GM18861 (cell line): ENCODE results near the gene RASL11B.

ENCODE experiments used
- ATAC-seq: cut with Tn5 transposase; IDR thresholded peaks from one replicate; pipeline ENCODE4 v1.9.1; 2021; ENCODE audit not compliant: unreplicated experiment

RASL11B gene

DNA sequence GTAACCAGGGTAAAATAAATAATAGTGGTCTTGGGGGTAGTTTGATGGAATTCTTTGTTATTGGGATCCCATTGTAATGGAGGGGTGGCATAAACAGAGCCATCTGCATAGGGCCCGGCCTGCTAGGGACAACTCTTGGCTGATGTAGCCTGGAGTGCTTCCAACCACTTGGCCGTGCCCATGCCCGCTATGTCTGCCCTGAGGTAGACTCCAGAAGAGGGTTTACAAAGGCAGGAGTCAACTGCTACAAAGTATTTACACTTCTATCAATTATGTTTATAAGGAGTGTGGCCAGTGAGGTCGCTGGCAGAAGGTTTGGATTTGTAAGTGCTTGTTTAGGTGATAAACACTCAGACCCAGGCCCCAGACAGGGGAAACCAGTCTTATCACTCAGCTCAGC is 8.1 kb downstream of the RASL11B start:
- no peak for ATAC-seq

DNA sequence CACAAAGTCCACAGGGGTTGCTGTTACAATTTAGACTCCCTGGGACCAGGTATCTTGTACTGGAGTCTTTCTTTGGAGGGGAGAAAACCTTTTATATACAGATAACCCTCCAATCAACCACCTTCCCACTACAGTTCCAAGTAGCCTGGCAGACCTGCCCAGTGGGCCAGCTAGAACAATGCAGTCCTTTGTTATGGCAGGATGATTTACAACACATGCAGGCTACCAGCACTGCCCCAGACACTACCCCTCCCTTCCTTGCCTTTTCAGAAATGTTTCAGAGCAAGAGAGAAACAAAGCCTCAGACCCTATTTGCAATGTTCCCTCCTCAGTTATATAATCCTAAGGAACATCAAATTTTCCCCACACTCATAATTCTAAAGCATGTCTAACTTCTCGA is 11.1 kb downstream of the RASL11B start:
- no peak for ATAC-seq

DNA sequence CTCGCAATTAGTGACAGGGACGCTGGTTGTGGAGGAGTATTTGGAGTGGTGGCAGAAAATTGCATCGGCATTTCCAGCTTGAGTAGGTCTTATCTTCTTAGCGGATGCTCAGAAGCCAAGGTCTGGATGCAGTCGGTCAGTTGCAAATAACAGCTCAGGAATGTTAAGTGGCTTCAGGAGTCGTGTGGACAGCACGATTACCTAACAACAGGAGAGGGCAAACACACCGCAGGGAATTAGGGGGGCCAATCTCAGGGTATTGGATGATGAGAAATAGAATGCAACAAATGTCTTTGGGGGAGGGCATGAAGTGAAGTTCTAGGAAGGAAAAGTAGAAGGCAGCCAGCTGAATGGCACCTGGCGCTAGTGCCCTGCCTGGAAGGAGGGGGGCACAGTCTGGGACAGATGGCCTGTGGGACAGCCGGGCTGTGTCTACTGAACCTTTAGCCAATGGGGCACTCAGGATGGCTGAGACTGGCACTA is 11.8 kb downstream of the RASL11B start:
- ATAC-seq: no peak

DNA sequence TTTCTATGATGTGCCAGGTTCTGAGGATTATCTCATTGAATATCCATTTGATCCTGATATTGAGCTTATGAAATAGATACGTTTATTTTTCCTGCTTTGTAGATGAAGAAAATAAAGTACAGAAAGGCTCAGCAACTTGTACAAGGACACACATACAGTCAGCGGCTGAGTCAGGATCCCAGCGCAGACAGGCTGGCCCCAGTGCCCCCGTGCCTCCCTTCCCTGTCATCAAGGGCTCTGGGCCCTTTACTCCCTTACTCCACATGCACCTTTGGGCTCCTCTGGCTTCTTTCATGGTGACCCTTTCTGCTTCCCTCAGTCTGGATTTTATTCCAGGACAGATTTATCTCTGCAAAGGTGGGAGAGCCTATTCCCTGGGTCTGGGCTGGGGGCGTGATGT is 12.8 kb downstream of the RASL11B start:
- ATAC-seq: no peak

DNA sequence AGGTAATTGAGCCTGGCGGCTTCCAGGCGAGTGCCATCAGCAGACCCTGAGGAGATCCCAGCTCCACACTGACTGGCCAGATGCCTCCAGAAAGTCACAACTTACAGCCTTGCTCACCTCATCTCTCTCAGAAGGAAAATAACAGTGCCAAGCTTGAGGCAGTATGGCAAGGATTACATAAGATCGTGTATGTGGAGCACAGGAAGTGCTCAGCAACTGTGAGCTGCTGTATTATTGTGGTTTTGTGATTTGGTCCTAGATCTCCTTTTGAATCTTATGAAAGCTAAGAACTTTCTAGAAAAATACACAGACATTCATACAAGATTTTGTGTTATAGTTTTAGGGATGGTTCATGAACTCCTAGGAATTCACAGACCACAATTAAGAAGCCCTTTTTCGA is 14.0 kb downstream of the RASL11B start:
- no peak for ATAC-seq

DNA sequence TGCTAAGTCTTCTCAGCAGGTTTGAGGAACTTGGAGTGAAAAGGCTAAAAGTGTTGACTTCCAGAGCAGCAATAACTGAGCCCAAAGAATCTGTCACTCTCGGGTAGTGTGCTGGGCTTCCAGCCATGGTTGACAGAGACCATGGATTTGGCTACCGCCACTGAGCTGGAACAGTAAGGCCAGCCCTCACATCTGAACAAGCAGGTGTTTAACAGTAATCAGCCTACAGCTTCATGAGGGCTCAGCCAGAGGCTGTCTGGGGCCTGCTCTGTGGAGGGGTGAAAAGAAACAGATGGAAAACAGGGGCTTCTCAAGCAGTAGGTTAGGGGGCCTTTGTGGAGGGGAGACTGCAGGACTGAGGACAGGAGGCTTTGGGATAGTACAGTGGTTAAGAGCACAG is 14.9 kb downstream of the RASL11B start:
- no peak for ATAC-seq

DNA sequence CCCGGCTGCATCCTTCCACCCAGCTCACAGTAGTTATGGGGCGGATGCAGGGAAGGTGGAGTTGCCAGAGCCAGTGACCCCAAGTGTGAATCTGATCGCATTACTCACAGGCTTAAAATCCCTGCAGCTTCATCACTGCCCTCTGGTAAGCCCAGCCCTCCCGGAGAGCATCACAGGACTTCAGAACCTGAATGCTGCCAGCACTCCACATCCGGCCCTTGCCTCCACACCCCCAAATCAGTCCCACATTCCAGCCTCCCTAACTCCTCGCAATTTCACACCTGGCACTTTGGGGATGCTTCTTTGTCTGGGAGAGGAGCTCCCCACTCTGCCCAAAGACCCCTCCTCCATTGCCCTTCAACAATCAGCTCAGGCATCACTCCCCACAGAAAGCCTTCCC is 15.6 kb downstream of the RASL11B start:
- no peak for ATAC-seq

DNA sequence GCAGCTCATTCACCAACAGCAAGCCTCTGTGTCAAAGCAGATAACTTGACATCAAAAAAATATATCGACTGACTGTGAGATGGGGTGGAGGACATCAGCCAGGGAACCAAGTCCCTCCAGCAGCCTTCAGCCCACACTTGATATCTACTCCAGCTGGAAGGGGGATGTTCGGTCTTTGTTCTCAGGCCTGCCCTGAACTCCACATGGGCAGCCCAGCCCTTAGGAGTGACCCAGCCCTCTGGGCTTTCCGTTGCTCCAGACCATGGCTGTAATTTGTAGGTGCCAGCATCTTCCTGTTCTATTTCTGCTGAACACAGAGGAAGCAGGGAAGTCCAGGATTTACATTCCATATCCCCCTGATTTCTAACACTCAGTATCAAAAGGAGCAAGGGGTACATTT is 17.4 kb downstream of the RASL11B start:
- no peak for ATAC-seq

DNA sequence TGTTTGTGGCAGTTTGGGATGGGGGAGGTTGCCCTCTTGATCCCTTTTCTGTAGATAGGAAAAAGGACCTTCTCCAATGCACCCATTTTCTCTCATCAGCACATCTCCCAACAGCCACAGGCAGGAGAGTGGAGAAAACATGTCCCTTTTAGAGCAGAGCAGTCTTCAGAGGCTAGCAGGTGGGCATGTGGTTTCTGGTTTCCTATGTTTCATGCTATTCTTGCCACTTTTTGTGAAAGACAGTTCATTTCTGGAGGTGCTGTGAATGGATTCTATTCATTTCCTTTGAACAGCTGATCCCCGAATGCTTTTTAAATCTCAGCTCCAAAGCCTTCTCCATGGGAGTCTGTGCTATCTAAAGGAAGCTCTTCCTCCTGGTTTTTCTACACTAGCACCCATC is 18.9 kb downstream of the RASL11B start:
- ATAC-seq: no peak

DNA sequence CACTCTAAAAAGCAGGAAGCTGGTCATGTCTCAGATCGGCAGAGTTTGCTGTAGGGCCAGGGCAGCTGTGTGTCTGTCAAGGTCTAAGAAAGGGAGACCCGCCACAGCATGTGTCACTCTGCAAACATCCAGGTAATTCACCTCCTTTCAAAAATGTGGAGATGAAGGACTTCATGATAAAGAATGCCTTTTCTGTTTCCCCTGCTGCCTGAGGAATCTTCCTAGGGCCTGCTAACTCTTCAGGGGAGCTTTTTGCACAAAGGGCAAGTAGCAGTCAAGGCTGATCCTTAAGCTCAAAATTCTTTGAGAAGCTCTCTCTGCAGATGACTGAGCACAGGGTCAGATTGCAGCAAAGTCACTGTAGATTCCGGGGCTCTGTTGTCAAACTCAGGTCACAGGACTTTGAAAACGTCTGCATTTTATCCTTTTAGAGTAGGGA is 21.1 kb downstream of the RASL11B start:
- no peak for ATAC-seq

DNA sequence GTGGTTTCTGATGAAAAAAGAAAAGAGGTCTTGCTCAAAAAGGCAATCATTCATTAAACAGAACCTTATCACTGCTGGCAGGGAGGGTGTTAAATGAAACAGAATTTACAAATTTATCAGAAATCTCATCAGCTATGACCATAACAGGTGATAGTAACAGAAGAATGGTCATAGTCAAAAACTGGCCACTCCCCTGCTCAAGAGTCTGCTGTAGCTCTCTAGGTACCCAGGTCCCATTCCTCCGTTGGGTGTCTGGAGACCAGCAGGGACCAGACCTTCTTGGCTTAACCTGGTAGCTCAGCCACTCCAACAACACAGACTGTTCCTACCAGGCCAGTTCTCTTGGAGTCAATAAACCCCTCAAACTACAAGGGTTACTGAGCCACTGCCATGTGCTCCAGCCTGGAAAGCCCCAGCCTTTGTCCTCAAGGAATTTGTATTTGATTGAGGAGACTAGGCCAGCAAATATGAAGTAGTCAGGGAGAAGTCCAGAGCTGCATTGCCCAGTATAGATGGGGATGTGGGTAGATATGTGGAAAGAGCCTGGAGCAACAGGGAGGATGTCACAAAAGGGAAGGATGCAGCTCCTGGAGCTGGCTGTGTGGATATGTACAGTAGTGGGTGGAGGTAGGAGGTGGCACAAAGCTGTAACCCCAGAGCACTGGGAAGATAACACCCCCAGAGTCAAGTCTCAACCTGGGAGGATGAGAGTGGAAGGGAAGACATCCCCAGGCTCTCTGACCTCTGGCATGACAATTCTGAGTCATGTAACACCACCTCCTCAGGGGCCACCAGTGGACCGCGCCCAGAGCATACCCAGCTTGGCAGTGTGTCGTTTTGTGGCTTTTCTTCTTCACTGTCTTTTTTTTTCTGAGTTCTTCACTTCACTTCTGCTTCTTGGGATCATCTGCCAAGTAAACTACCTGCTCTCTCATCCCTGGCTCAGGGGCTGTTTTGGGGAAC is 21.9 kb downstream of the RASL11B start:
- ATAC-seq: no peak

DNA sequence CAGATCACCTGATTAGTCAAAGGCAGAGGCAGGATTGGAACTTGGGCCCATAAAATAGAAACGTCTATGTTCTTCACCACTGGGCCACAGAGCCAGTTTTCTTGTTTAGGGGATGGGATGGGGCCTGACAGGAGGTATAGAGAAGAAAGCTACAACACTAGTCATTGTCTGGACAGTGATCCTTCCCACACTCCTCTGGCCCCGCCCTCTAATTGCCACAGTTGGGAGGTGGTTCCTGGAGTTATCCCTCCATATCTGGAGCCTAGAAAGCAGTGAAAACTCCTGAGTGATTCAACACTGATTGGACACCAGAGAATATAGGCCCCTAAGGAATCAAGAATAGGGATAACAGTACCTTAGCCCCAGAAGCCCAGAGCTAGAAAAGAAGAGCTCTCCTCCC is 22.9 kb downstream of the RASL11B start:
- no peak for ATAC-seq

DNA sequence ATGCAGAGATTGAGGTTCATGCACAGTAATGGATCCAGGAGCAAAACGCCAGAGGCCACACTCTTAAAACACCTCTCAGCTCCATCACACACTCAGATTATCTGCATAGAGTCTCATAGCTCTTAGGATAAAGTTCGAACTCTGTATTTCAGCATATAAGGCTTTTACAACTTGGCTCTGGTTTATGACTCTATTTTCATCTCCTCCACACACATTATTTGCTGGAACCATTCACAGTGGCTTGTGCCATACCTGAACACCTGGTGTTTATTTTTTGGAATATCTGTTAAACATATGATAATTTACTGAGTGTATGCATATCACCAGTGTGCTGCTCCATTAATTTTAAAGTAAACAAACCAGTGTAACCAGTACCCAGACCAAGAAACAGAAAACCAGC is 27.2 kb downstream of the RASL11B start:
- ATAC-seq: no peak

DNA sequence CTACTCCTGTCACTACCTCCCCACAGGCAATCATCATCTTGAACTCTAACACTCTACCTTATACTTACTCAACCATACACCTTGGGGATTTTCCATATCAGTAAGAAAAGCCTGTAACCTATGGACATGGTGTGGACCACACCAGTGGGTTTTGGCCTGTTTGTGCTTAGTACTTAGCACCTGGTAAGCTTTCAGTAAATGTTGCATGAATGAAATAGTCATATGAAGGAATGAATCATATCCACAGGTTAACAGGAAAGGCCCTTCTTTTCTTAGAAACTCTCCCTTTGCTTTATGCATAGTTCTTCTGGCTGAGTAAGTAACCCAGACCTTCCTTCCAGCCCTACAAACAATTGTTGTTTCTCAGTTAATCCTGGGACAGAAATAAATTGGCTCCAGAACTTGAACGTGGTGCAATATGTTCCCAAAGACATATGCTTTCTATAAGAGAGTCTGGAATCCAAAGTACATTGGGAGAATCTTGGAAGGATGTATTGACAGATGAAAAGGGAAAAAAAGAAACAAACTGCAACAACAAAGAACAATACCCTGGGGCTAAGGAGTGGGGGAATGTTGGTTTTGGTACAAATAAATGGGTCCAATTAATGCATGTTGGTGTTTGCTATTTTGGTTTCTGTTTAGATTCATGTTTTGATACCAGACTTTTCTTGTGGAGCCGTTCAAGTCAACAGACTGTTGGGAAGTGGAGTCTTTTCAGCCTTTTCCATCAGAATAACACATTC is 27.8 kb downstream of the RASL11B start:
- ATAC-seq: no peak

DNA sequence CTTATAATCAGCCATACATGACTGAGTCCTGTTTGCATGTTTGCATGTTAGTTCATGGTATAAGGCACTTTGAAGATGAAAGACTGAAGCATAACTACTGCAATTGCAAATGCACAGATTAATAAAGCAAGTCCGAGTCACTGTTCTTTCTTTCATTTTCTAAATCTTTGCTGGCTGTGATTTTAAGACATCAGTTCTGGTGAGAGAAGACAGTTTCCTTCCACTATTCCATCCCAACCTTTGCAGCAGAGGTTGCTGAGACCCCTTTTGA is 28.3 kb downstream of the RASL11B start:
- ATAC-seq: no peak

DNA sequence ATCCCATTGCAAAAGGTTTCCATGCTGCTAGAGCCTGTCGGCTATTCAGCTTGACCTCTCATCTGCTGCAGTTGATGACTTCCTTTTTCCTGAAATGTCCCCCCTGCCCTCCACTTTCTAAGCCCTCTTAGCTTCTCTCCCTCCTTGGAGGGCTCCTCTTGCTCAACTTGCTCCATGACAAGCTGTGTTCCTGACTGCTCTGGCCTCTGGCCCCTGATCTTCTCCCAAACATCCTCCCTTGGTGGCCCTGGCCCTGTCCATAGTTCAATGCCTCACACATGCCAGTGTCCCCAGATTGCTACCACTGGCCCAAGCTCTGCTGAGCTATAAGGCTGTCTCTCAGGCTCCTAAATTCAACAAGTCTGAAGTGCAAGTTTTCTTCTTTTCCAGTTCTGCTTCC is 29.6 kb downstream of the RASL11B start:
- no peak for ATAC-seq

DNA sequence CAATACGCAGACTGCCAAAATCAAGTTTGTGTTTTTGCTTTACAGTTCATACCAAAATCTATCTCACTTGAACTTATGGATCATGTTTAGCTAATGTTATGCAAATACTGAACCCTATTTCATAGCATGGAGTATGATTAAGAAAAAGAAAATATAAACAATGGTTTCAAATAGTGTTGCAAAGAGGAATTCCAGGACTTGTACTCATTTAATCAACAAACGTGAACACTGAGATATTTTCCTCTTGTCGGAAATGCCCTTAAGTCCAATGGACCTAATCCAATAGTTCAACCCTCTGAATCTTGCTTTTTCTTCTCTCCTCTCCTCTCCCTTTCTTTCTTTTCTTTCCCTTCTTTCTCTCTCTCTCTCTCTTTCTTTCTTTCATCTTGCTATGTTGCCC is 30.8 kb downstream of the RASL11B start:
- ATAC-seq: no peak

DNA sequence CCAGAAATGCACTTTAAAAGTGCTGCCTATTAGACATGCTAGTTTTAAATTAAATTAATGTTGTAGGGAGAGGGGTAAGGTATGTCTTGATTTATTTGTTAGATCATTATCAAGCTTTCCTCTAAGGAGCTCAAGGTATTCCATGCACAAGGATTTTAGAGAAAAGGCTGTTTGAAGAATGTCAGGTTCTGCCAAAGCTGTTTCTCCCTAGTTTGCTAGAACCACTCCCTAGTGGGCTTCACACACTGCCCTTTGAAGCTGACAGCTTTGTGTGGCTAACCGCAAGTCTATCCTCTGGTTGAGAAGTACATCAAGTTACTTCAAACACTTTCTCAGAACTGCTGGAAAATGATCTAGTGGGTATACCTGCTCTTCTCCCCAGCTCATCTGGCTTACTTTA is 32.3 kb downstream of the RASL11B start:
- ATAC-seq: no peak

DNA sequence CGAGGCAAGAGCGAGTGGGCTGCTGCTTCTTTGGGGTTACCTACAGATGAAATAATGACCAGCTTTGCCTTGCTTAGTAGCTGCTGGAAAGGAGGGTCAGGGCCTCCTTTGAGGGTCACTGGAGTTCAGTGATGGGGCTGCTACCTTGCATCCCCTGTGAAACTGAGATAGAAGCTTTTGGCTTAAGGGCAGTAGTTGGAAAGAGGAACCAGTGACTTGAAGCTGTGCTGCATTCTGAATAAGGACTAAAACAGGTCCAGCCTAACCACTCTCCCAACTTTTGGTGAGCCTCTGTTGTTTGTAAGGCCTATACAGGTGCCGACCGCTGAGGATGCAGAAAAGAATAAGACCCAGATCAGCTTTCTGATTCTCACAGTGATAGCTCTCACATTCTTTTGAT is 41.2 kb downstream of the RASL11B start:
- ATAC-seq: no peak

DNA sequence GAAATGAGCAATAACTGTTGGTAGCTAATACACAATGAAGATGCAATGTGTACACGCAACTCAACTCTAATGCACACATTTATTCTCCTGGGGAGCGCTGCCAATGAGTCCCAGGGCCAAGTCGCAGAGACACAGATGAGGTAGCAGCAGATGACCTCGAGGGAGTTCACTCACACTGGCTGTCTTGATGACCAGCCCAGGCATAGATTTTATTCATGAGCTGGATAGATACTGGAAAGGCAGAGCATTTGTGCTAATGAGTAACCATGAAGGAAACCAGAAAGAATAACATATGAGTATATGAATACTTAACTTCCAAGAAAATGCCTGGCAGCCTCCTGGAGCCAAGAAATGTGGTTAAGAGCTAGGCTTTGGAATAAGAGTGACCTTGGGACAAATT is 42.3 kb downstream of the RASL11B start:
- no peak for ATAC-seq

DNA sequence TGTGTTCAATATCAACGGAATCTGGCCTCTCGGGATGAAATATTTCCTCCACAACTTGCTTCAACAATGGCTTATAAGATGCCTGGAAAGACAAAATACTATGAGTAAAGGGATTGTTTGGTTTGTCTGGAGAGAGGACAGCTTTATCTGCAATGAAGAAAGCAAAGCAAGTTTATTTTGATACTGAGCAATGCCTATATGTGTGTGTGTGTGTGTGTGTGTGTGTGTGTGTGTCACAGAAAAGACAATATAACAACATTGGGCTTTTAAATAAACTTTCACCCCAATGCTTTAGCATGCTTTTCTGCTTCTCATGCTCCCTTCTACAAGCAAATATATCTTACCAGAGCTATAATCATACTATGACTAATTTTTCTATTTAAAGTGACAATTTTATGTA is 45.4 kb downstream of the RASL11B start:
- no peak for ATAC-seq

DNA sequence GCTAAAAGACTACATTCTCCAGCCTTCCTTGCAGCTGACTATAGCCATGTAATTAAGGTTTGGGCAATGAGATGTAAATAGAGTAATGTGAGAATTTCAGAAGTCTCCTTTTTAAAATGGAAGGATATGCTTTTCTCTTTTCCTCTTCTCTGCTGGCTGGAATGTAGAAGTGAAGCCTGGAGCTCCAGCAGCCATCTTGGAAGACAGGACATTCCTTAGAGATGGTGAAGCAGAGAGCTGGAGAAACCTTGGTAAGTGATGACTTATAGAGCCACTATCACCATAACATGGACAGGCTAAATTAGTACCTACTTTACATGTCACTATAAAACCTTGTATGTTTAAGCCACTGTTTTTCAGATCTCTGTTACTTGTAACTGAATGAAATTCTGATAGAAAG is 48.0 kb downstream of the RASL11B start:
- no peak for ATAC-seq
